CD14-positive monocyte (primary cell): ENCODE data around the gene FAM3A. TPM values are rescaled to one million over a fixed set of nuclear protein-coding genes. Genes with fewer than 3 reads are reported as not detected.

Source experiments
- DNase-seq, 3 donors: peaks; one replicate each; pipeline ENCODE4 v3.0.0-alpha.2; 2011 to 2022
- H2AFZ ChIP-seq: 2 replicates; pipeline ENCODE4 v1.6.0; 2012; ENCODE audit warnings: mild to moderate bottlenecking, low read depth, low read length, inconsistent platforms; ENCODE audit not compliant: insufficient read depth, poor library complexity, severe bottlenecking
- H3K27ac ChIP-seq, 2 donors: 1 replicate in 1 of 2; 2 replicates in 1 of 2; pipeline ENCODE4 v1.5.1; 2012 to 2013; ENCODE audit warnings: low read length in 2 of 2, control low read depth in 1 of 2, inconsistent platforms in 1 of 2, low read depth in 1 of 2, mild to moderate bottlenecking in 1 of 2
- H3K27me3 ChIP-seq, 2 donors: one replicate each; pipeline versions ENCODE4 v1.6.0 to v1.6.1; 2011 to 2013; ENCODE audit warnings: low read length in 2 of 2; ENCODE audit not compliant: control insufficient read depth in 2 of 2, insufficient read depth in 2 of 2
- H3K36me3 ChIP-seq, 2 donors: replicated peaks in 1 of 2; 1 replicate in 1 of 2; 2 replicates in 1 of 2; pipeline versions ENCODE4 v1.5.1 to v1.6.1; 2012 to 2013; ENCODE audit warnings: low read length in 2 of 2, control low read depth in 1 of 2, inconsistent platforms in 1 of 2, mild to moderate bottlenecking in 1 of 2; ENCODE audit not compliant: insufficient read depth in 2 of 2, control insufficient read depth in 1 of 2
- H3K4me1 ChIP-seq, 2 donors: 1 replicate in 1 of 2; 2 replicates in 1 of 2; pipeline versions ENCODE4 v1.5.1 to v1.6.1; 2012 to 2013; ENCODE audit warnings: low read length in 2 of 2, control low read depth in 1 of 2, inconsistent platforms in 1 of 2, mild to moderate bottlenecking in 1 of 2, moderate library complexity in 1 of 2; ENCODE audit not compliant: insufficient read depth in 2 of 2, control insufficient read depth in 1 of 2
- H3K4me2 ChIP-seq: replicated peaks from 2 replicates; pipeline ENCODE3; 2012; ENCODE audit warnings: low read length, moderate library complexity, mild to moderate bottlenecking; ENCODE audit not compliant: poor library complexity, severe bottlenecking; ENCODE audit errors: extremely low read depth
- H3K4me3 ChIP-seq, 3 experiments: fragments of 200-600 bp in 1 of 3; sonication (generic) in 1 of 3; replicated peaks in 1 of 3; 1 replicate in 2 of 3; 2 replicates in 1 of 3; pipeline ENCODE4 v1.5.1; 2011 to 2013; ENCODE audit warnings: low read length in 3 of 3, mild to moderate bottlenecking in 3 of 3, control low read depth in 2 of 3, low read depth in 2 of 3, inconsistent platforms in 1 of 3, moderate library complexity in 1 of 3
- H3K79me2 ChIP-seq: 2 replicates; pipeline ENCODE4 v1.6.0; 2012; ENCODE audit warnings: mild to moderate bottlenecking, control low read depth, inconsistent platforms, low read length, moderate library complexity; ENCODE audit not compliant: insufficient read depth
- H3K9ac ChIP-seq: 2 replicates; pipeline ENCODE4 v1.6.0; 2017; ENCODE audit warnings: low read length, mild to moderate bottlenecking; ENCODE audit not compliant: insufficient read depth, poor library complexity, severe bottlenecking
- H3K9me3 ChIP-seq, 2 donors: replicated peaks in 1 of 2; 1 replicate in 1 of 2; 2 replicates in 1 of 2; pipeline versions ENCODE4 v1.5.1 to v1.6.1; 2012 to 2013; ENCODE audit warnings: low read length in 2 of 2, control low read depth in 1 of 2; ENCODE audit not compliant: control insufficient read depth in 1 of 2, insufficient read depth in 1 of 2
- H4K20me1 ChIP-seq: 2 replicates; pipeline ENCODE4 v1.6.0; 2012; ENCODE audit warnings: mild to moderate bottlenecking, low read length, control low read depth, moderate library complexity; ENCODE audit not compliant: insufficient read depth
- H3K27ac Mint-ChIP-seq, 7 donors: one replicate each; pipeline ENCODE4 v1.8.0; 2020; ENCODE audit warnings: mild to moderate bottlenecking in 7 of 7, mixed read lengths in 7 of 7, moderate library complexity in 6 of 7, inconsistent platforms in 2 of 7
- H3K27me3 Mint-ChIP-seq, 3 donors: one replicate each; pipeline ENCODE4 v1.8.0; 2021 to 2022; ENCODE audit warnings: low read depth in 3 of 3, mild to moderate bottlenecking in 3 of 3, mixed read lengths in 3 of 3, moderate library complexity in 3 of 3, inconsistent platforms in 1 of 3
- H3K36me3 Mint-ChIP-seq, 2 donors: one replicate each; pipeline ENCODE4 v1.8.0; 2020; ENCODE audit warnings: mixed read lengths in 2 of 2, inconsistent platforms in 1 of 2, mild to moderate bottlenecking in 1 of 2
- H3K4me1 Mint-ChIP-seq: one replicate; pipeline ENCODE4 v1.8.0; 2020; ENCODE audit warnings: mild to moderate bottlenecking, mixed read lengths
- H3K4me3 Mint-ChIP-seq, 2 donors: one replicate each; pipeline ENCODE4 v1.8.0; 2020; ENCODE audit warnings: mild to moderate bottlenecking in 2 of 2, mixed read lengths in 2 of 2, moderate library complexity in 1 of 2
- H3K9me3 Mint-ChIP-seq, 7 donors: one replicate each; pipeline ENCODE4 v1.8.0; 2020 to 2022; ENCODE audit warnings: mixed read lengths in 7 of 7, mild to moderate bottlenecking in 6 of 7, moderate library complexity in 6 of 7, inconsistent platforms in 2 of 7
- WGBS: methylation state at CpG from one replicate; pipeline ENCODE4 v1.1.5; 2013; ENCODE audit warnings: missing lambda C conversion rate; ENCODE audit not compliant: insufficient coverage; 5-methylcytosine and 5-hydroxymethylcytosine counted together
- intact Hi-C, 2 donors: fragments of 100-400 bp; cut with micrococcal nuclease; formaldehyde crosslinking; loops; one replicate each; pipeline versions ENCODE4 v1.15.0 to v1.15.1; 2023
- polyA plus RNA-seq, 3 donors: library from polyadenylated mRNA; depleted of rRNA in 1 of 3; unstranded in 2 of 3; stranded (reverse) in 1 of 3; fragments of 300-500 nt in 2 of 3; fragments of >200 nt in 1 of 3; fragmentation: Illumina TruSeq in 2 of 3; gene quantifications; 1 replicate in 2 of 3; 2 replicates in 1 of 3; pipeline ENCODE4 v1.2.3, GENCODE V29; 2012 to 2021
- TF ChIP-seq, protein P1 (sequence below): fragments of 200-600 bp; IDR thresholded peaks from one replicate; pipeline ENCODE4 v1.8.0; 2022; ENCODE audit warnings: antibody characterized with exemption, mild to moderate bottlenecking

Gene FAM3A
- polyA plus RNA-seq, 3 donors: 14.5 to 26.5 (median 16.3) TPM

DNA sequence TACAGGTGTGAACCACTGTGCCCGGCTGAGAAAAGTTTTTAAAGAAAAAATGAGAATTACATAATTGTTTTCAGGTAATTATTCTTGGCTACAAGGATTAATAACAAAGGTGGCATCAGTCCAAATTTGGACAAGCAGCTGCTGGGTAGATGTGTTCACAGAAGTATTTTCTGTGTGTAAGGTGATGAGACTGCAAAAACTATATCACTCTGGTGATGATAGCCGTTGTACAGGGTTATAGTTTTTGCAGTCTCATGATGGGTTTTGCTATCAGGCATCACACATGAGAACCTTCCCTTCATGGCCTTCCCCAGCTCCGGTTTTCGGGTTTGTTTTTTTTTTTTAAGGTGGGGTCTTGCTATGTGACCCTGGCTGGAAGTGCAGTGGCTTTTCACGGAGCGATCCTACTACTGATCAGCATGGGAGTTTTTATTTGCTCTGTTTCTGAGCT lies 20.5 kb downstream of the FAM3A start:
- Histone ChIP-seq H3K4me3 (no peak overlapping the region), H3K27ac (no peak overlapping the region), H3K79me2 (no peaks in the 10 kb centered on the region), H3K9ac (no peak overlapping the region), H3K36me3 (no peaks in the 10 kb centered on the region), H3K4me2 (no peak overlapping the region), H3K9me3 (no peaks in the 10 kb centered on the region), H4K20me1 (no peaks in the 10 kb centered on the region), H3K27me3 (no peaks in the 10 kb centered on the region), H3K4me1 (peaks cover 11 to 16% of the 10 kb centered on the region in 2 donors), H2AFZ (no peak overlapping the region)
- no peak for DNase-seq
- Mint-ChIP-seq H3K4me1 (peaks cover 10% of the 10 kb centered on the region), H3K9me3 (peaks cover 0 to 11% (median 3%) of the 10 kb centered on the region in 7 donors), H3K36me3 (no peaks in the 10 kb centered on the region), H3K27me3 (peaks cover 0 to 14% (median 2%) of the 10 kb centered on the region in 3 donors), H3K27ac (no peak overlapping the region), H3K4me3 (no peak overlapping the region)
- TF ChIP-seq, protein P1, sequence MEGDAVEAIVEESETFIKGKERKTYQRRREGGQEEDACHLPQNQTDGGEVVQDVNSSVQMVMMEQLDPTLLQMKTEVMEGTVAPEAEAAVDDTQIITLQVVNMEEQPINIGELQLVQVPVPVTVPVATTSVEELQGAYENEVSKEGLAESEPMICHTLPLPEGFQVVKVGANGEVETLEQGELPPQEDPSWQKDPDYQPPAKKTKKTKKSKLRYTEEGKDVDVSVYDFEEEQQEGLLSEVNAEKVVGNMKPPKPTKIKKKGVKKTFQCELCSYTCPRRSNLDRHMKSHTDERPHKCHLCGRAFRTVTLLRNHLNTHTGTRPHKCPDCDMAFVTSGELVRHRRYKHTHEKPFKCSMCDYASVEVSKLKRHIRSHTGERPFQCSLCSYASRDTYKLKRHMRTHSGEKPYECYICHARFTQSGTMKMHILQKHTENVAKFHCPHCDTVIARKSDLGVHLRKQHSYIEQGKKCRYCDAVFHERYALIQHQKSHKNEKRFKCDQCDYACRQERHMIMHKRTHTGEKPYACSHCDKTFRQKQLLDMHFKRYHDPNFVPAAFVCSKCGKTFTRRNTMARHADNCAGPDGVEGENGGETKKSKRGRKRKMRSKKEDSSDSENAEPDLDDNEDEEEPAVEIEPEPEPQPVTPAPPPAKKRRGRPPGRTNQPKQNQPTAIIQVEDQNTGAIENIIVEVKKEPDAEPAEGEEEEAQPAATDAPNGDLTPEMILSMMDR: no peak
- no CpG with 5 or more reads among the region's 6 CpGs for WGBS
- intact Hi-C loops: no loop called here

DNA sequence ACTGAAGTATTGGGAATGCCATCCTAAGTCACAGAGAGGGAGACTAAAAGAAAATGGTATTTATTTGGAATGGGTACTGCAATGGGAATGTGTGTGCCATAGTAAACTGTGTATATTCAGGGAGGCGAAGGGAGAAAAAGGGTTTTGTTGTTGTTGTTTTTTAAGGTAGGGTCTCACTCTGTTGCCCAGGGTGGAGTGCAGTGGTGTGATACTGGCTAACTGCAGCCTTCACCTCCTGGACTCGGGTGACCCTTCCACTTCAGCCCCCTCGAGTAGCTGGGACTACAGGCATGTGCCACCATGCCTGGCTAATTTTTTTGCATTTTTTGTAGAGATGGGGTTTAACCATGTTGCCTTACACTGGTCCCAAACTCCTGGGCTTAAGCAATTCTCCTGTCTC lies 21.3 kb downstream of the FAM3A start:
- Mint-ChIP-seq H3K27ac (no peak overlapping the region), H3K4me3 (no peak overlapping the region), H3K36me3 (no peaks in the 10 kb centered on the region), H3K9me3 (peaks cover 0 to 15% (median 5%) of the 10 kb centered on the region in 7 donors), H3K4me1 (peaks cover 13% of the 10 kb centered on the region), H3K27me3 (peaks cover 0 to 11% (median 0%) of the 10 kb centered on the region in 3 donors)
- no peak overlapping the region for H2AFZ ChIP-seq
- WGBS: no CpG with 5 or more reads among the region's 3 CpGs
- H3K79me2 ChIP-seq: no peaks in the 10 kb centered on the region
- no peaks in the 10 kb centered on the region for H3K27me3 ChIP-seq
- DNase-seq: no peak
- H3K4me3 ChIP-seq: no peak overlapping the region
- no peak overlapping the region for H3K4me2 ChIP-seq
- H3K36me3 ChIP-seq: no peaks in the 10 kb centered on the region
- no peak overlapping the region for H3K27ac ChIP-seq
- TF ChIP-seq, protein P1: no peak
- peaks cover 14 to 19% of the 10 kb centered on the region in 2 donors for H3K4me1 ChIP-seq
- no peaks in the 10 kb centered on the region for H3K9me3 ChIP-seq
- H3K9ac ChIP-seq: no peak overlapping the region
- intact Hi-C loops: no loop called here
- no peaks in the 10 kb centered on the region for H4K20me1 ChIP-seq
